GM12892 (cell line): Measurements from ENCODE around the gene ZNF560.
"Not testable (repeated sequence)": the region's sequence is repeated elsewhere in the genome, so short reads cannot be mapped to it uniquely, and the experiment has no call there.

Experiments
- POLR2A ChIP-seq: IDR thresholded peaks from 2 replicates; pipeline ENCODE4 v1.6.1; 2011; ENCODE audit warnings: low read depth, low read length, control low read depth
- POLR2AphosphoS5 ChIP-seq: IDR thresholded peaks from 2 replicates; pipeline ENCODE4 v1.6.1; 2011; ENCODE audit warnings: low read depth, low read length, control low read depth

GRCh38 chr19:9539201-9539600 is 40.8 kb upstream of the ZNF560 start:
- TF ChIP-seq POLR2AphosphoS5, POLR2A: not testable (repeated sequence)
